ENCODE results near the gene LAMC1. TPM values are rescaled to one million over a fixed set of nuclear protein-coding genes. Genes with fewer than 3 reads are reported as not detected.

Gene LAMC1
- total and polyA plus RNA-seq, 2 of the 4 experiments (the other 2 are of a cell fraction): 249 to 394 TPM

DNA sequence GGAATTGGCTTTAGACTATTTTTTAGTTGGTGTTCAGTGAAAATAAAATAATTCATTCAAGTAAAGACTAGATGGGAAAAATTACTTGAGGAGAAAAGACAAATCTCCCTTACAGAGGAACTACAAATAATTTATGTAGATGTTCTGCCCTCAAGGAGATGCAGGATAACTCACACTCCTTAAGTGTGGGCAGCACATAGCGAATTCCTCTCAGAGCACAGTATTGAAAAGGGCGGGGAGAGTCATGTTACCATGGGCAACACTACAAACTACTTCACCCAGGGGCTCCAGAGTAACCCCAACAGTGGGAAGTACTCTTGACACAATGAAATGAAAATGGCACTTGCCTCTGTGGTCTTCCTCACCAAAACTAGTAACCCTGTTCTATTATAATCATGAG is 142.2 kb downstream of the LAMC1 start:
- no peak for ATAC-seq (ENCODE audit: low read depth)
- in situ Hi-C loops (cut with MboI; ENCODE audit: low sequenced_read_pairs) (no loop called here), intact Hi-C loops (cut with micrococcal nuclease) (no loop called here), dilution Hi-C loops (cut with HindIII; ENCODE audit: low sequenced_read_pairs, unreplicated experiment) (no loop called here)
- Histone ChIP-seq H3K36me3 (ENCODE audit: control insufficient read depth, insufficient read depth, low read length) (no peaks in the 10 kb centered on the region), H3K23ac (ENCODE audit: low read depth, low read length) (no peak overlapping the region), H3K27me3 (ENCODE audit: control insufficient read depth, insufficient read depth, low read length) (no peaks in the 10 kb centered on the region), H3K14ac (replicated peaks; ENCODE audit: low read depth, low read length) (peak overlapping the region; percentile 4; the same call in 1 of the 2 replicates), H4K20me1 (ENCODE audit: insufficient read depth, low read length) (no peaks in the 10 kb centered on the region), H3K4me2 (ENCODE audit: low read depth, low read length) (no peak overlapping the region), H4K91ac (ENCODE audit: insufficient read depth, low read depth, low read length) (no peak overlapping the region), H3K4ac (ENCODE audit: low read depth, low read length) (0 out of 2 replicates have a peak overlapping the region, but pooled peaks have one; percentile 31), H3K9me3 (ENCODE audit: control insufficient read depth, insufficient read depth, low read length) (no peaks in the 10 kb centered on the region), H3K27ac (ENCODE audit: insufficient read depth, low read length) (no peak overlapping the region), H2AFZ (replicated peaks; ENCODE audit: low read length, poor library complexity) (peak overlapping the region; percentile 40), H4K5ac (ENCODE audit: low read depth, low read length) (no peak overlapping the region), H2BK5ac (ENCODE audit: low read depth, low read length, poor library complexity, severe bottlenecking) (no peak overlapping the region), H3K56ac (ENCODE audit: extremely low read depth, insufficient read depth, low read length) (no peak overlapping the region), H3K79me1 (ENCODE audit: low read depth in 1 of 2, low read length in 2 of 2) (no peaks in the 10 kb centered on the region), H4K8ac (ENCODE audit: low read depth in 2 of 2, low read length in 2 of 2) (no peak overlapping the region), H2AK5ac (ENCODE audit: low read depth, low read length) (no peak overlapping the region), H3K18ac (ENCODE audit: low read depth, low read length) (no peak overlapping the region), H2BK15ac (ENCODE audit: low read depth, low read length) (0 out of 3 replicates have a peak overlapping the region, but pooled peaks have one; percentile 54), H2AK9ac (replicated peaks; ENCODE audit: low read depth, low read length, poor library complexity) (no peak overlapping the region), H3K4me1 (ENCODE audit: control insufficient read depth, insufficient read depth, low read length) (peaks cover 8% of the 10 kb centered on the region), H2BK20ac (ENCODE audit: low read depth, low read length) (peak overlapping the region; percentile 83), H3K4me3 (ENCODE audit: insufficient read depth, low read depth, low read length) (no peak overlapping the region), H3K9ac (ENCODE audit: low read depth, low read length) (no peak overlapping the region), H2BK120ac (ENCODE audit: low read depth, low read length) (peak overlapping the region; percentile 75), H3K9me1 (ENCODE audit: insufficient read depth, low read length) (peaks cover 5% of the 10 kb centered on the region)
- 100% methylated on average over 2 of the region's 2 CpGs; no CpG with 5 or more reads in 1 of the 2 experiments for WGBS, 2 experiments (ENCODE audit: extremely low coverage in 2 of 2, insufficient read length in 1 of 2)
- BruUV-seq (replicated peaks): no TSS peak
- TF ChIP-seq, protein P1, sequence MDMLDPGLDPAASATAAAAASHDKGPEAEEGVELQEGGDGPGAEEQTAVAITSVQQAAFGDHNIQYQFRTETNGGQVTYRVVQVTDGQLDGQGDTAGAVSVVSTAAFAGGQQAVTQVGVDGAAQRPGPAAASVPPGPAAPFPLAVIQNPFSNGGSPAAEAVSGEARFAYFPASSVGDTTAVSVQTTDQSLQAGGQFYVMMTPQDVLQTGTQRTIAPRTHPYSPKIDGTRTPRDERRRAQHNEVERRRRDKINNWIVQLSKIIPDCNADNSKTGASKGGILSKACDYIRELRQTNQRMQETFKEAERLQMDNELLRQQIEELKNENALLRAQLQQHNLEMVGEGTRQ (IDR thresholded peaks at IDR 0.05; ENCODE audit: low read depth, low read length): no peak
- no peak for TF ChIP-seq MXI1 (IDR thresholded peaks at IDR 0.05; ENCODE audit: borderline replicate concordance, low read depth, low read length)
- POLR2A ChIA-PET (ENCODE audit: unreplicated experiment): no interaction called here
- no peak for DNase-seq
- CTCF ChIA-PET: no interaction called here

All from IMR-90 (cell line).